Mononuclear cell (primary cell): Measurements from ENCODE around the gene RPS6KL1. TPM values are rescaled to one million over a fixed set of nuclear protein-coding genes. Genes with fewer than 3 reads are reported as not detected.

Experiments
- H3K27me3 ChIP-seq: 2 replicates; pipeline ENCODE4 v1.6.0; 2011; ENCODE audit warnings: low read length, control low read depth; ENCODE audit not compliant: insufficient read depth
- H3K4me1 ChIP-seq: 2 replicates; pipeline ENCODE4 v1.5.1; 2011; ENCODE audit warnings: mild to moderate bottlenecking, low read length, control low read depth; ENCODE audit not compliant: insufficient read depth
- H3K4me3 ChIP-seq: 2 replicates; pipeline ENCODE4 v1.5.1; 2011; ENCODE audit warnings: mild to moderate bottlenecking, low read length, moderate library complexity
- H3K9me3 ChIP-seq: 2 replicates; pipeline ENCODE4 v1.5.1; 2011; ENCODE audit warnings: low read depth, mild to moderate bottlenecking, control low read depth, low read length
- total RNA-seq: library from RNA; depleted of rRNA; stranded (reverse); fragments of >200 nt; gene quantifications from one replicate; pipeline ENCODE4 v1.2.3, GENCODE V29; 2012

RPS6KL1 gene
- total RNA-seq, 1 donor = 3.4 TPM

DNA sequence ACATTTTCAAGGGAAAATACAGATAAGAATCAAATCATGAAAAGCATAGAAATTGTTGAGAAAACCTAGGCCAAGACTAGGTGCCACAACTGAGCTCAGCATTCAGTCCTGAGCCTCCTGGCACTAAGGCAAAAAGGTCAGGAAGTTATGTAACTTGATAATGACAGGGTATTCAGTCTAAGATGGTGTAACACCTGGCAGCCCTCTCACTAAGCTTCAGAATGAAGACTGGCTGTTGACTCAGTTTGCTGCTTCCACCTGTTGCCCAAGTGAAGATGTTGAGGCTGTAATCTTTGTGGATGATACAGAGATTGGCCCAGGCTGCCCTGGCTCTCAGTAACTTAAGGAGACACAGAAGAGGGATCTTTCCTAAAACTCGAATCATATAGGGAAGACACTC is 66.7 kb downstream of the RPS6KL1 start:
- H3K4me1 ChIP-seq = peaks cover 9% of the 10 kb centered on the region
- H3K4me3 ChIP-seq = no peak overlapping the region
- H3K9me3 ChIP-seq = no peaks in the 10 kb centered on the region
- no peaks in the 10 kb centered on the region for H3K27me3 ChIP-seq

DNA sequence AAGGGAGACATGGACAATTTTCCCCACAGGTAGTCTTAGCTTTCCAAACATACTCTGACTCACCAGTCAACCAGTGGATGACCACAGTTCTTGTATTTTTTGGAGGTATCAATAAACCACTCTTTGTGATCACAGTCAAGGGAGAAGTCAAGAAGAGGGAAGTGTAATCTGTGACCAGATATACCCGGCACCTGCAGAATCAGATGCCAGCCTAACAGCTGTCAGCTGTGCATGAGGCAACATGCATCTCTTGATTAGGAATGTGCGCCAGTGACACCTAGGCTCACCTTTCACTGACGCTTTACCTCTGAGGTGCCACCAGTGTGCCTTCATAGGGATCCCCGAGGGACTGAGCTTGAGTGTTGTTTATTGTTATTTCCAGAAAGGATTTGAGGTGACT is 67.1 kb downstream of the RPS6KL1 start:
- H3K27me3 ChIP-seq = no peaks in the 10 kb centered on the region
- H3K4me3 ChIP-seq = no peak overlapping the region
- peaks cover 4% of the 10 kb centered on the region for H3K4me1 ChIP-seq
- H3K9me3 ChIP-seq = no peaks in the 10 kb centered on the region

DNA sequence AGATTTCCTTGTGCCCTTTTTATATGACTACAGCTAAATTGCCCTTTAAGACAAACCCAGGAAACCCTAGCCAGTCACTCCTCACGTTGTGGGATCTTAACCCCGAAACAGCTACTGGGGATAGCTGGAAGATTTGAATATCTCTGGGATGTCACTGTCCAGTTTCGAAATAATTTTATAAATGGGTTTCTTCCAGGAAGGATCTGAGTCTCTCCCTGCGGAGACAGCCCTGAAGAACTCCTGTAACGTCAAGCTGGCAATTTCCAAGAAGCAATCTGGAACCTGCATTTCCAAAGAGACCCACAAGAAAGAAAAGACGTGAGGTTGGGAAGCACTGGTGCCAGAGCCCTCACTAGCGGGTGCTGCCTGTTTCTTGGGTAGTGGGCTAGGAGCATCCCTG is 68.0 kb downstream of the RPS6KL1 start:
- H3K4me1 ChIP-seq = no peaks in the 10 kb centered on the region
- no peak overlapping the region for H3K4me3 ChIP-seq
- no peaks in the 10 kb centered on the region for H3K27me3 ChIP-seq
- H3K9me3 ChIP-seq = no peaks in the 10 kb centered on the region

Other genes with a start within 250 kb of the RPS6KL1 start
- 32.8 TPM for gene AREL1, start 210.2 kb downstream of the RPS6KL1 start, total RNA-seq
- 25.8 TPM for gene FCF1, start 210.1 kb downstream of the RPS6KL1 start, total RNA-seq
- gene YLPM1, start 159.9 kb downstream of the RPS6KL1 start, total RNA-seq = 84.7 TPM
- gene PROX2, start 47.1 kb downstream of the RPS6KL1 start, total RNA-seq = 0.21 TPM
- 92.4 TPM for gene DLST, start 41.3 kb downstream of the RPS6KL1 start, total RNA-seq
- gene PGF, start 32.3 kb upstream of the RPS6KL1 start, total RNA-seq = not detected
- 17.3 TPM for gene EIF2B2, start 79.7 kb upstream of the RPS6KL1 start, total RNA-seq
- gene MLH3, start 128.2 kb upstream of the RPS6KL1 start, total RNA-seq = 36.9 TPM
- gene ACYP1, start 140.8 kb upstream of the RPS6KL1 start, total RNA-seq = 3.5 TPM
- not detected for gene ZC2HC1C, start 146.4 kb upstream of the RPS6KL1 start, total RNA-seq
- gene NEK9, start 203.8 kb upstream of the RPS6KL1 start, total RNA-seq = 33.3 TPM